SU-DHL-6 (cell line): ENCODE data around the gene BTBD9.

ENCODE experiments used
- H2AFZ ChIP-seq: fragments of 200-600 bp; sonication (generic); 2 replicates; pipeline ENCODE4 v1.6.1; 2014; ENCODE audit warnings: low read depth, mild to moderate bottlenecking, moderate library complexity, mixed read lengths, antibody characterized with exemption, low read length; ENCODE audit not compliant: severe bottlenecking
- H3F3A ChIP-seq: fragments of 200-600 bp; shearing (Covaris generic); 2 replicates; pipeline ENCODE4 v1.6.0; 2016; ENCODE audit warnings: antibody characterized with exemption, mild to moderate bottlenecking; ENCODE audit not compliant: insufficient read depth
- H3K27ac ChIP-seq: fragments of 200-600 bp; sonication (generic); 2 replicates; pipeline ENCODE4 v1.5.1; 2016; ENCODE audit warnings: low read depth, mild to moderate bottlenecking, low read length, moderate library complexity, mixed read lengths
- H3K27me3 ChIP-seq: fragments of 200-600 bp; sonication (generic), shearing (Covaris generic); 2 replicates; pipeline ENCODE4 v1.6.0; 2014; ENCODE audit warnings: mild to moderate bottlenecking, low read length
- H3K36me3 ChIP-seq: fragments of 200-600 bp; sonication (generic); 2 replicates; pipeline ENCODE4 v1.6.1; 2014; ENCODE audit warnings: mild to moderate bottlenecking, low read length, mixed read lengths
- H3K4me2 ChIP-seq: fragments of 300-600, 200-600 bp; shearing (Covaris generic), sonication (generic); 2 replicates; pipeline ENCODE4 v1.6.0; 2014; ENCODE audit warnings: low read length, low read depth, mild to moderate bottlenecking; ENCODE audit not compliant: poor library complexity, severe bottlenecking
- H3K4me3 ChIP-seq: fragments of 200-600 bp; sonication (generic); 2 replicates; pipeline ENCODE4 v1.5.1; 2014; ENCODE audit warnings: antibody characterized with exemption, low read length, mild to moderate bottlenecking, mixed read lengths; ENCODE audit not compliant: insufficient read depth, poor library complexity, severe bottlenecking
- H3K79me2 ChIP-seq: fragments of 200-600 bp; sonication (generic); 2 replicates; pipeline ENCODE4 v1.6.1; 2014; ENCODE audit warnings: mild to moderate bottlenecking, low read length, moderate library complexity; ENCODE audit not compliant: insufficient read depth
- H3K9ac ChIP-seq: fragments of 200-600 bp; sonication (generic); 2 replicates; pipeline ENCODE4 v1.7.0; 2014; ENCODE audit warnings: mild to moderate bottlenecking, low read length
- H3K9me2 ChIP-seq: fragments of 200-600 bp; sonication (generic); replicated peaks from 2 replicates; pipeline ENCODE4 v1.6.1; 2014; ENCODE audit warnings: low read length; ENCODE audit not compliant: insufficient read depth
- H3K9me3 ChIP-seq: fragments of 200-600 bp; sonication (generic); 2 replicates; pipeline ENCODE4 v1.6.1; 2014; ENCODE audit warnings: low read length, mixed read lengths; ENCODE audit not compliant: insufficient read depth
- H4K20me1 ChIP-seq: fragments of 200-600 bp; sonication (generic); 2 replicates; pipeline ENCODE4 v1.6.1; 2014; ENCODE audit warnings: low read depth, mild to moderate bottlenecking, antibody characterized with exemption, low read length, moderate library complexity, mixed read lengths
- CTCF ChIP-seq: fragments of 200-600 bp; sonication (generic); IDR thresholded peaks from one replicate; pipeline ENCODE4 v1.5.1; 2017; ENCODE audit warnings: antibody characterized with exemption, mild to moderate bottlenecking, low read length, moderate library complexity; ENCODE audit not compliant: insufficient read depth, poor library complexity, severe bottlenecking
- EZH2phosphoT487 ChIP-seq: fragments of 200-600 bp; sonication (generic), shearing (Covaris generic); conservative IDR thresholded peaks from 2 replicates; pipeline ENCODE4 v1.6.1; 2018; ENCODE audit warnings: mild to moderate bottlenecking, antibody characterized with exemption, low read length, moderate library complexity, mixed read lengths

The BTBD9 gene

DNA sequence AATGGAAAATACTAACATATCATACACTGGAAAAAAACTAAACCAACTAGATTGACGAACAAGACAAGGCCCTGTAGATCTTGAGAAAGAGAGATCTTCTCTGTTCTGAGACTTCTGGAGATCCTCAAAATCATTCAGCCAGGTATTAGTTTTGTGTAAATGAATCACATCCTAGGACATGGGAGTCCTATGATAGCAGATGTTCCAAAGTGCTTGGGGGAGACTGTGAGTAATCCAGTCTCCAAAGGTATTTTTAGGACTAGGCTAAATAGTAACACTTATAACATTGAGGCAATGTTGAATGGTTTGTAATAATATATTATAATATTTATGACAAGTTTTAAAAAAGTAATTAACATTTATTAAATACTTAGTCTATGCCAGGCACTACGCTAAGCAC lies 275.0 kb downstream of the BTBD9 start:
- TF ChIP-seq EZH2phosphoT487 (no peak), CTCF (no peak)
- no peak overlapping the region for H3K4me2 ChIP-seq
- H3K9me3 ChIP-seq: no peaks in the 10 kb centered on the region
- no peak overlapping the region for H3K27ac ChIP-seq
- H3K9ac ChIP-seq: no peak overlapping the region
- no peaks in the 10 kb centered on the region for H3K27me3 ChIP-seq
- H3K9me2 ChIP-seq: no peaks in the 10 kb centered on the region
- H4K20me1 ChIP-seq: no peaks in the 10 kb centered on the region
- H3K79me2 ChIP-seq: no peaks in the 10 kb centered on the region
- H3K4me3 ChIP-seq: no peak overlapping the region
- H3K36me3 ChIP-seq: no peaks in the 10 kb centered on the region
- no peaks in the 10 kb centered on the region for H3F3A ChIP-seq
- H2AFZ ChIP-seq: no peak overlapping the region

DNA sequence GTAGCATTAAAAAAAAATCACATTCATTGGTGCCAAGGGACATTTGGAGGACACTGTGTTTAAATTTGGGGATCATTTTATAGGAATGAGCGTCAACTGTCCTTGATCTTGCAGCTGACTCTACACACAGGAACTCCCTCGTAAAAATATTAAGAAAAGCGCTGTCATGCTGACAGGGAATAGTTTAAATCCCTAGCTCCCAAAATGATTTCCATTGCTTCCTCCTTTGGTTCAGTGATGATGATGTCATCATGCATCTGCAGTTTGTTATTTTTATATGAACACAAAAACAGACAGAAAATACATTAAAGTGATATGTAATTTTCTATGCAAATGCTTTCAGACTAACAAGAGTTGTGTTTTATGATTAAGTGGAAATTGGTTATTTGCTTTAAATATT lies 275.6 kb downstream of the BTBD9 start:
- H3K4me2 ChIP-seq: no peak overlapping the region

DNA sequence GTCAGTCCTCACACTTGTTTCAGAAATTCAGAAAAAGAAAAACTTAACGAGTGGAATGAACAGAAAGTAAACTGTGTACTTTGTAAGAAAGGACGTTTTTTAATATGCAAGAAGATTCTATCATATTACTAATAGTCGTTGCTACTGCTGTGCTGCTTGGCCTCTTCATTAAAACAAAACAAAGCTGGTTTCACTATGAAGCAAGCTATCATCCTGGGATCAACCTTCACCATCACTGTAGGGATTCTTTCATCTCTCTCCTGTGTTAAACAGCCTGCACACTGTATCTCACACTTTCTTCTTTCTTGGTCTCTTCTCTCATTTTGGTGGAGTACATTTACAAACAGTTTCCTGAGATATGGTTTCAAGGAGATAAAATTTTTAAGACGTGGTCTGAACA lies 284.2 kb downstream of the BTBD9 start:
- Histone ChIP-seq H3K4me2 (no peak overlapping the region), H3K27ac (no peak overlapping the region), H3K9me2 (no peaks in the 10 kb centered on the region), H3K36me3 (no peaks in the 10 kb centered on the region), H3K27me3 (no peaks in the 10 kb centered on the region), H3K4me3 (no peak overlapping the region), H2AFZ (no peak overlapping the region), H3K9me3 (no peaks in the 10 kb centered on the region), H3F3A (no peaks in the 10 kb centered on the region), H3K9ac (no peak overlapping the region), H4K20me1 (no peaks in the 10 kb centered on the region), H3K79me2 (no peaks in the 10 kb centered on the region)
- TF ChIP-seq CTCF (no peak), EZH2phosphoT487 (no peak)

More for the DNA sequence above, 275.6 kb downstream of the BTBD9 start:
- H4K20me1 ChIP-seq: no peaks in the 10 kb centered on the region
- H3K27me3 ChIP-seq: no peaks in the 10 kb centered on the region
- no peak overlapping the region for H2AFZ ChIP-seq
- H3K9ac ChIP-seq: no peak overlapping the region
- no peaks in the 10 kb centered on the region for H3K36me3 ChIP-seq
- no peak overlapping the region for H3K27ac ChIP-seq
- H3K9me2 ChIP-seq: no peaks in the 10 kb centered on the region
- H3F3A ChIP-seq: no peaks in the 10 kb centered on the region
- no peak for TF ChIP-seq EZH2phosphoT487
- no peak for TF ChIP-seq CTCF
- H3K9me3 ChIP-seq: no peaks in the 10 kb centered on the region
- H3K79me2 ChIP-seq: no peaks in the 10 kb centered on the region
- H3K4me3 ChIP-seq: no peak overlapping the region
